Suprapubic skin (tissue), 4 donors: ENCODE measurements around the gene MDN1.

Experiments used
- POLR2A ChIP-seq, 2 donors: fragments of 450-650 bp; IDR thresholded peaks; one replicate each; pipeline ENCODE4 v1.6.1; 2017; ENCODE audit warnings: antibody characterized with exemption in 2 of 2, mild to moderate bottlenecking in 2 of 2, moderate library complexity in 2 of 2
- POLR2AphosphoS5 ChIP-seq, 3 donors: sonication (generic); formaldehyde crosslinking; IDR thresholded peaks; one replicate each; pipeline ENCODE4 v1.6.1; 2017; ENCODE audit warnings: antibody characterized with exemption in 3 of 3

- TF ChIP-seq POLR2A (IDR thresholded peaks at IDR 0.05) (no peak), POLR2AphosphoS5 (IDR thresholded peaks at IDR 0.05) (no peak)
These were observed 25.3 kb downstream of the MDN1 start for GRCh38 chr6:89794324-89794723.
